GM19035 (cell line): ENCODE measurements around the gene COG2.
"Not testable (repeated sequence)": the region's sequence is repeated elsewhere in the genome, so short reads cannot be mapped to it uniquely, and the experiment has no call there.

Experiments
- ATAC-seq: cut with Tn5 transposase; IDR thresholded peaks from one replicate; pipeline ENCODE4 v1.9.1; 2021; ENCODE audit not compliant: unreplicated experiment

COG2 gene

DNA sequence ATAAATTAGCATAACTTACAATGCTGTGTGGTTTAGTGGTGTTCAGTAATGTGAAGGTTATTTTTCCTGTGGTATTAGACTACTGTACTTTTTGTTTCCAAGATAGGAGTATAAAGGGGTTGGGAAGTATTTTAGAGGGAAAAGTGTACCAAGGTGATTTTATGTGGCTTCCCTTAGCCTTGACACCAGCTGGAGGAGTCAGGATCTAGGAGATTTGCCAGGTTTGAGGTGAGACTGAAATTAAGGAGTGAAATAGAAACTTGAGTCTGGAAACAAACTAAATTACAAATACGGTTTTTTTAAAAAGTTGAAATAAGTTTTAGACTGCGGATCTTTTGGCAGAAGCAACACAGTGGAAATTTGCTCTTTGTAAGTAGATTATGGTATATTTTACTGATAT is 32.3 kb downstream of the COG2 start:
- ATAC-seq: no peak

DNA sequence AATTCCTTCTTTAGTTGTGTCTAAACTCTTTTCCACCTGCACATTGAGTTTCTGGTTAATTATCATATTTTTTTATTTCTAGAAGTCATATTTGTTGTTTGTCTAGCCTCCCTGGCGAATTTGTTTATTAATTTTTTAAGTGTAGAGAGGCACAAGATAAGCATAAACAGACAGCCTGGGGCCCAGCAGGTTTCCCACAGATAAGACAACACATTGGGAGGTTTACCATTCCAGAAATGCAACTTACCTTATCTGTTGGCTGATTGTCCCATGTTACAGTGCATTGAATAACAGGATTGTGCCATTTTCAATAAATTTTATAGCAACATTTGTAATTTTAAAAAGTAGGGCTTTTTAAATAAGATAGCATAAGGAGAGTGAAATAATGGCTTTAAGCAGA is 34.9 kb downstream of the COG2 start:
- ATAC-seq: no peak

DNA sequence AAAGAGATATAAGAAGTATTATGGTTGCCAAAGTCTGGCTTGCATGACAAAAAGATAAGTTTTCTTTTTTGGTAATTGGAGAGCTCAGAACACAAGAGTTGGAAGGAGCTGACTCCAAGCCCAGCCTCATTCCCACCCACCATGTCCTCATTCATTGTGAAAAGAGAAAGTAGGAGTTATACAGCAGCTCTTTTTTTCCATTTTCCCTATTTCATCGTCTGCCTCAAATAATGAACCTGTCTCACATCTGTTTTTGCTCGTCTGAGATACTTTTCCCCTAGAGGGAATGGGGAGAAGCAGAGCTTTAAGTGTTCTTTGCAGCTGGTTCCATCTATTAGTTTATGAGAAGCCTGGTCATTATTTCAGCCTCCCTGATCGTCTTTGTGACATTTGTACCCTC is 36.9 kb downstream of the COG2 start:
- no peak for ATAC-seq

DNA sequence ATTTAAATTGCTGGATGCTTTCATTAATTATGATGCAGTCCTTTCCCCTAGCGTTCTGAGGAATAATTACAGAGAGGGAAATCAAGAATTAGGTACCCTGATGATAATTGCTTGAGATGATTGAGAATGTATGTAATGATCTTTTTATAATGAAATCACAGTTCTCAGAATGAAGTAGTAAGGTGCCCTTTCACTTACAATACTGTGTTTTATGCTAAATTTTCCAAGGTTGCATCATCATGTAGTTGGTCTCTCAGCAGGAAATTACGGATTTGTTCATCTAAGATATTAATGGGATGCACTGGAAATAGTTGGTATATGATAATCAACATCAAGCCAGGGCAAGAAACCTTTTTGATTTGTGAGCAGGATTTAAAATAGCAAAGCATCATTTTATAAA is 37.5 kb downstream of the COG2 start:
- ATAC-seq: no peak

DNA sequence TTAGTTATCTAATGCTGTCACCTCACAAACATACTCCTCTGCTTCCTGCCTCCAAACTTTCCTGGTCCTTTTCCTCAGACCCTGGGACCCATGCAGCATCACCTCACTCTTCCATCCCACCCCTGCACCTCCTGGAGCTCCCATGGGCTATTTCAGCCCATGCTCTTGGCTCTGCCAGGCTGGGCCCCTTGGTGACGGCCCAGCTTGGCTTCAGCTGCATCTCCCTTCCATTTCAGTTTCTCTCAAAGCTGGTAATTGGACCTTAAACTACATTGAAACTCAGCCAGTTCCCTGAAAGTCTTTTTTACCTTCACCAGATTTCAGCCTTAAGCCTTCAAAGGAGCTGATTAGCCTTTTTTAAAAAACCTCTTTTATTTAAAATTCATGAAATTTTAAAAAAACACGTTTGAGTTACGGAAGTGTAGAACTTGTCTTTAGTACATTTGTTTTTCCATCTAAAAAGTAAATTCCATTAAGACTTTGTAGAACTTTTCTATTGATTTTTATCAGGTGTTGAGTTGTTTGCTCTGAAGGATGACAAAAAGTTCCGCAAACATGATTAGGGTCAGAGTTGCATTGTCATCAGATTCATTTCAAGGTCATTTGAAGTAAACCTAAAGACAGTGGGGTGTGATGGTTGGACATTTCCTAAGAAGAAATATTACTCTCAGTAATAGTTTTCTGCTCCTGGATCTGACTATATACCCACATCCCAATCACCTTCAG is 38.2 kb downstream of the COG2 start:
- ATAC-seq: no peak

DNA sequence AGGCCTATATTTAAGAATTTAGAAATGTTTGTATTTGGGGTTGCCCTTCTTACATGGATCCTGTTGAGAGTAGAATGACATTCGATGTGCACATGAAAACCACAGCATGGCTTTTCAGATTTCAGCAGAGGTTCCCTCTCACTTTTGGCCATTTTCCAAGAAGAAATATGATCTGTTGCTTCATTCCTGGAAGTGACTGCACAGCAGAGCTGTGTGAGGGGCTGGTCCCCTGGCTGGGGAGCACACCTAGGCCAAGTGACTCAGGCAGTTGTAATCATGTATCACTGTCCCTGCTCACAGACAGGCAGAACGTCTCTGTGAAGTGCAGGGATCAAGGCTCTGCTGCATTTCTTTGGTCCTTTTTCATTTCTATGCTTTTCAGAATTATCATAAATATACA is 39.3 kb downstream of the COG2 start:
- no peak for ATAC-seq

DNA sequence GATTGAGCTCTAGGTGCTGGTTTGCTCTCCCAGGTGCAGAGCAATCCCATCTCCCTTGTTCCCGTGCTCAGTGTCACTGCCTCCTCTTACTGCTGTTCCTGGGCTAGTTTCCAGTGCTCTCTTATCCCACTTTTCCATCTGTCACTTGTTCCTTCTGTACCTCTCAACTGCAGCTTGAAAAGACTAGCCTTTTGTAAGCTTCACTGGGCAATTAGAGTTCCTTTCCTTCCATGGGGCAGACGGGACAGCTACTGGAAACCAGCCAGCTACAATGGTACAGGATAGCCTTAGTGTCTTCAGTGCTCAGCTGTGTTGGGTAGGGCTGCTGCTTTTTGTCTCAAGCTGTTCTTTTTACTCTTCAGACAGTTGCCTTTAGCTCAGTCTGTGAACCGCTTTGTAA is 40.0 kb downstream of the COG2 start:
- no peak for ATAC-seq

DNA sequence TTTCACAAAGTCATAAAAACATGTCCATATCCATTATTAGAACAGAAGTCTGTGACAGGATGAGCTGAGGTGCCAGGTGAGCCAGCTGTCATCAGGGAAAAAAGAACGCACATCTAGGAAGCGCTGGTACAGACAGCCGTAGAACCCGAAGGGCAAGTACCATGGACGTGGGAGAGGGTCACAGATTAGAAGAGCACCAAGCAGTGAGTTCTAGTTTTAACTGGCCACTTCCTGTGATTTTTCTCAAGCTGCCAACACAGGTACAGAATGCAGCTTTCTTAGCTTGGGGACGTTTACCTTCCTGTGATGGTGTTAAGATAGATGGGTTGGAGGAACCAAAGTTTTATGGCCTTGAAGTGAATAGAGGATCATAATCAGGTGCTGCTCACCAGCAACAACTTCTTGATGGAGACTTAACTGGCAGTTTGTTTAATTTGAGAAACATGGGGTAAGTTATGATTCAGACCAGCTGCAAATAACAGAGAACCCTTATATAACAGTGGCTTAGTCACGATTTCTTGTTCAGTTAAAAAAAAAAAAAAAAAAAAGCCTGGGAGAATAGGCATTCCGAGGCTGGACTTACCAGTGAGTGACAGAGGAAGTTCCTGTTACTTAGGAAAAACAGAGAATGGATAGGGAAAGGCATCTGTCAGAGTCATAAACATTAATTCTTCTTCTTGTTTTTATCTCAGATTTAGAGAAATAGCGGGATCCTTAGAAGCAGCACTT is 40.8 kb downstream of the COG2 start:
- no peak for ATAC-seq

DNA sequence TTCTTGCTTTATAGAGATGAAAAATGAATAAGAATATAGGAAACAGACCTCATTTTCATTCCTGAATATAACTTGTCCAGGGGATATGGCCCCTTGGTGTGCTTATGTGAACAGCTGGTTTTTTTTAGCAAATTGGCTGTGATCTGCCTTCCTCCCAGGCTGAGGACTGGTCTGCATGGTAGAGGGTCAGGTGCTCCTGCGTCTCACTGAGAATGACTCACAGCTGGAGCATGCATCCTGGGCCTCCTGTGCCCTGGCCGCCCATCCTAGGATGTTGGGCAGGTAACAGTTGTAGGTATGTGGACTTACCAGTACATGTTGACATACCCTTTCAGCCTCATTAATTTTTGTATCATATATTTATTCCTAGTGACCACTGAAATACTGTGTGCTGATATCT is 41.9 kb downstream of the COG2 start:
- ATAC-seq: no peak

DNA sequence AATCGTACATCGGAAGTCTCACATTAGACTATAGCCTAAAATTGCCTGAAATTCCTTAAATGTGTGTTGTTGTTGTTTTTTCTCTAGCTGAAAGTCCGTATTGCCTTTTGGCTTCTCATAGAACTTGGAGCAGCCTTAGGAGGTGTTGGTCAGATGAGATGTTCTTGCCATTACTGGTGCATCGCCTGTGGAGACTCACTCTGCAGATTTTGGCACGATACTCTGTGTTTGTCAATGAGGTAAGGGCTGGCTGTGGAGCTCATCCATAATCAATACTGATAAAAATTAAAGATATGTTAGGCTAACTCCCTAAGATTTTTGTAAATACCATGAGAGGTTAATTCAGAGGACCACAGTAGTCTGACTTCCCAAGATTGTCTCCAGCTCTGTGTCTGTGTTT is 42.7 kb downstream of the COG2 start:
- ATAC-seq: no peak

DNA sequence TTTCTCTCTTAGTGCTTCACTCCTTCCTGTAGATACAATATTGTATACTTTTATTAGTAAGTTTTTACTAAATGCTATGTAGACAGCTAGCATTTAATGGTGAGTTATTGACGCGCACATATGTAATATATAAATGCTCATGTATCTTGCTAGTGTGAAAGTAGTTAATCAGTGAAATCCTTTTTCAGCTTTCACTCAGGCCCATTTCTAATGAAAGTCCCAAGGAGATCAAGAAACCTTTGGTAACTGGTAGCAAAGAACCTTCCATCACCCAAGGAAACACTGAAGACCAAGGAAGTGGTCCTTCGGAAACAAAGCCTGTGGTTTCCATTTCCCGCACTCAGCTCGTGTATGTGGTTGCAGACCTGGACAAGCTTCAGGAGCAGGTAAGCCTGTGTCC is 44.5 kb downstream of the COG2 start:
- ATAC-seq: no peak

DNA sequence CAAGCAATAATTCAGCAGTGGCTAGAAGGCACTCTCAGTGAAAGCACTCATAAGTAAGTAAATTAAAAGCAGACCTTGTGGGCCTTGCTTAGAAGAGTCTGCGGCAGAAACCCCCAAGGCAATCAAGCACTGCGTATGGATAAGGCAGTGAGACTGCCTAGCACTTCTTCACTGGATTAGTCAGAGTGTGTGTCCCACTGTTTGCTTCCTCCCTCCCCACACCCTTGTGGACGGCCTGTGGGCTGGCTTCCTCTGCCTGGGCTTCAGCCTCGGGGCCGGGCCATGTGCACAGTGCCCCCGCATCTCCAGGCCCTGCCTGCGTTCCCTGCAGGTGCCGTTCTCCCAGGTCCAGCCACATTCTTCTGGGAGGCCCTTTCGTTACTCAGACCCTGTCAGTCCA is 47.8 kb downstream of the COG2 start:
- ATAC-seq: no peak

DNA sequence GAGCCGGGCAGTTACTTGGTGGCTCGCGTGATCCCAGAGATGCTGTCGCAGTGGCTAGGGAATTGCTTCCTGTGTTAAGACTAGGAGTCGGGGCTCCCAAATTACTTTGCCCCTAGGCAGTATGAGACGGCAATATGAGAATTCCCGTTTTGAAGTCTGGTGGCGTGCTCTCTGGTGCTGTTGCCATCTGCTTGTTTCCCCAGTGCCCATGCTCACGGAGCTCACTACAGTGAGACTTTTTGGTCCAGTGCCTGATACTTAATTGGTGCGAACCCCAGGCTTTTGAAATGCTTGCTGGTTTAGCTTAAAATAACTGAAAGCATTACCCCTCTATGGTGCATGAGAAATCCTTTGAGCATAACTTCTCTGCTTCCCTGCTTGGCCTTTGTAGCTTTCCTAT is 49.3 kb downstream of the COG2 start:
- no peak for ATAC-seq

DNA sequence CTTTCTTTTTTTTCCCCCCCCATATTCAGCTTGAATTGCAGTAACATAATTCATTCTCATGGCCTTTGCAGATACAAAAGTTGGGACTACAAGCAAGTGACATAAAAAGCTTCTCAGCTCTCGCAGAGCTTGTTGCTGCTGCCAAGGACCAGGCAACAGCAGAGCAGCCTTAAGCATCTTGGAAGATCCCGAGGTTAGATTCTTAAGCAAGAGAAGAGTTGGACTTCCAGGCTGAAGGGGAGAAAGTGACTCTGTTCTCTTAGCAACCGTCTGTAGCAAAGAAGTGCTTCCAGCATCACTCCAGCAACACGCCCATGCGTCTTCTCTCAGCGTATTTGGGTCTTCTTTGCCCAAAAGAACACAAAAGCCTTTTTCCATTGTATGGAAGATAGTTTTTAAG is 50.9 kb downstream of the COG2 start:
- no peak for ATAC-seq

DNA sequence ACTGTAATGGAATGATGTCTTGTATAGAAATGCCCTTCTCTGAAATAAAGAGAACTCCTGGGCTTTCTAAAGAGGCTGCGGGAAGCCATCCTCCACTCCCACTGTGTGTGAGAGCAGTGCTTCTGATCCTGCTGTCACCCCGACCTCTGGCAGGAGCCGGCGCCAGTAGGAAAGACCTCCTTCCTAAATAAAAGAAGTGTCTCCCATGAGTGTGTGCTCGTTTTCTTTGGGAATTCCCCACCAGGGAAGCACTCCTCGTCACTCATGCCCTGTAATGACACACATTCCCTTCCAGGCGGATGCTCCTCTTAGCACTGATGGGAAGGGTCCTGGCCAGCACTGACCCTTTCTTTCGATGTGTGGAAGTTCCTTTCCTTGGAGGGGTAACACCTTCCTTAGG is 51.5 kb downstream of the COG2 start:
- no peak for ATAC-seq

DNA sequence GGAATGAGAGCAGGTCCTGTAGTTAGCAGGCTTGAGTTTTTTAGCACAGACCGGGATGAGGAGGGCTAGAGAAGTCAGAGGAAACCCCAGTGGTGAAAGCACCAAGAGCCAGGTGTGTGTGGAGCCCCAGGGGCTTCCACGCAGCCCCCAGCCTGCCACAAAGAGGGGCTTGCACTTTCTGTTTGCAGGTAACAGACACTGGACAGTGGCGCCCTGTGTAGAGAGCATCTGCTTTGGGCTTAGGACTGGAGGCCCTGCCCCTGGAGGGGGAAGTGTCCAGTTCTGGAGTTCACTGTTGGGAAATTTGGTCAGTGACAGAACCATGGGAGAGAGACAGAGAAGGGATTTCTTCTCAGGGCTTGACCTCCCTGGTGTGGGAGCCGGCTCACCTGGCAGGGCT is 52.2 kb downstream of the COG2 start:
- no peak for ATAC-seq

DNA sequence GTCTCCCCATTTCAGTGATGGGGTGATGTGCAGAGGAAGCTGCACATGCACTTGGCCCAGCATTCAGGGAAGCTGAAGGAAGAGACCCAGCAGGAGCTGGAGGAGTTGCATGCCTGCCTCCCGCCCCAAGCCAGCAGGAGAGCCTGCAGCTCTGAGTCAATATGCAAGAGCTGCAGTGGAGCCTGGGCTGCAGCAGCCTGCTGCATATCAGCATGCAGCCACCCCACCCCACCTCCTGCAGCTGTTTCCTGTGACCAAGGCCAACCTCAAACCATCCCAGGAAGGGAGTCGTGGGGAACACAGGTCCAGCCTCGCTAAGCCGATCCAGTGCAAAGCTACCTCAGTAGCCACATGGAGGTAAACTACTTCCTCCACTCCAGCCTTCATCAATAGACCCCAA is 52.7 kb downstream of the COG2 start:
- no peak for ATAC-seq

DNA sequence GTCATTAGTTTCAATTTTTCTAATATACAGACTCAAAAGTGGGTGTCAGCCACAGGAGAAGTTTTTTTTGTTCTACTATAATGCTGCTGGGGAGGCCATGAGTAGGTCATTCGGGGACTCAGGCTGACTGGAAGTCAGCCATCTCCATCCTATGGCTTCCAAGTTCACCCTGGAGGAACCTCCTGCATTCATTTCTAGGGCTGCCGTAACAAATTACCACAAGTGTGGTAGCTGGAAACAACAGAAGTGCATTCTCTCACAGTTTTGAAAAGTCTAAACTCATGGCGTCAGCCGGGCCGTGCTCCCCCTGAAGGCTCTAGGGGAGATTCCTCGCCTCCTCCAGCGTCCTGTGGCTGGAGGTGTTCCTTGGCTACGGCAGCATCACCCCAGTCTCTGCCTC is 53.9 kb downstream of the COG2 start:
- no peak for ATAC-seq

DNA sequence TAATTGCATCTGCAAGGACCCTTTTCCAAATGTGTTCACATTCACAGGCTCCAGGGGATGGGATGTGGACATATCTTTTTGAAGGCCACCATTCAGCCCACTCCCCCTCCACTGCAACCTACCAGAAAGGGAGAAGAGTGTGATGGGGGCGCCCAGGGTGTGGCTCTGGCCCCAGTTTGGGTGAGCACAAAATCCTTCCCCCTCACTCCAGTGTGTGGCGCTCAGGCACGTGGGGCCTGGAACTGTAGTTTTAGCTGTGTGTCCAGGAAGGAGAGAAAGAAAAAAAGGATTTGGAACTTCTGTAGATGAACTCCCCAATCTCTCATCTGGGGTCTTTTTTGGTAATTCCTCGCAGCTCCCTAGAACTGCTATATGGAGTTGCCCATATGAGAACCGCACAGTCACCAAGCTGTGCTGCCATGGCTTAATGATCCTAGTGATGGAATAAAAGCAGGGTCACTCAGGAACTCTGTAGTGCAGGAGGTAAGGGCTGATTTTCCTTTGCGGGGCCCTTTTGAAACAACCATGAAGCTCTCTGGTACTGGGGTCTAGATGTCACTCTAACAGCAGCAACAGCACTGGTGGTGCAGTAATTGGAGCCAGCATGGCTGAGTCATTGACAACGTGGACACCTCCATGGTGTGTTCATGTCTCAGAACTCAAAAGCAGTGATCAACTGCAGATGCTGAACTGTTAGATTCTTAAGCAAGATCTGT is 54.6 kb downstream of the COG2 start:
- ATAC-seq: no peak

DNA sequence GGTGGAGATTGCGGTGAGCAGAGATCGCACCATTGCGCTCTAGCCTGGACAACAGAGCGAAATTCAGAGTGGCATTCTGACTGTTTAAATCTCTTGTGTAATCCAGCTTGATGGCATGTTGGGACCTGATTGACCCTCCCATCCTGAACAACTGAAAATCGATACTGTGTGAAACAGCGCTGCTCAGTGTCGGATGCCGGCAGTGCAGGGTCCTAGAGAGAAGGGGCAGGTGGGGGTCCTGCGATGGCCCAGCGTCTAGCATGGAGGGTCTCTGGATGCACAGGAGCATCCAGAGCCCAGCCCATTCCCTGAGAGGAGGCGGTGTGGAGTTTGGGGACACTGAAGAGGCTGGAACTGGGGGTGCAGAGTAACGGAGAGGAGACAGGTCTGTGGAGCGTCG is 55.8 kb downstream of the COG2 start:
- ATAC-seq: no peak

DNA sequence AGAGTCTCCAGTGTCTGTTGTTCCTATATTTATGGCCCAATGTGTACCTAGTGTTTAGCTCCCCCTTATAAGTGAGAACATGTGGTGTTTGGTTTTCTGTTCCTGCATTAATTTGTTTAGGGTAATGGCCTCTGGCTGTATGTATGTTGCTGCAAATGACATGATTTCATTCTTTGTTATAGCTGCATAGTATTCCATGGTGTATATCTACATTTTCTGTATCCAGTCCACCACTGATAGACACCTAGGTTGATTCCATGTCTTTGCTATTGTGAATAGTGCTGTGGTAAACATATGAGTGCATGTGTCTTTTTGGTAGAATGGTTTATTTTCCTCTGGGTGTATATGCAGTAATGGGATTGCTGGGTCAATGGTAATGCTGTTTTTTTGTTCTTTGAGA is 56.7 kb downstream of the COG2 start:
- not testable (repeated sequence) for ATAC-seq

DNA sequence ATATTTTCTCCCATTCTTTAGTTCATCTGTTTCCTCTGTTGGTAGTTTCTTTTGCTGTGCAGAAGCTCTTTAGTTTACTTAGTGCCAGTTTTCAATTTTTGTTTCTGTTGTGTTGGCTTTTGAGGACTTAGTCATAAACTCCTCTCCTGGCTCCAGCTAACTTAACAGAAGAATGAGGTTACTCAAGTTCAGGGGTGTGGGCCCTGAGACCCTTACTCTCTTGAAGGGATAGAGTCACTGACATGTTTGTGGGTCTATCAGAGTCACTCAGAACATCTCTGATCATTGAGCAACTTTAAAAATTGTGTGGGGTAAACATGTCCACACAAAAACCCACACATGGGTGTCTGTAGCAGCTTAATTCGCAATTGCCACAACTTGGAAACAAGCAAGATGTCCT is 57.4 kb downstream of the COG2 start:
- ATAC-seq: no peak
